HG02623 (cell line): ENCODE results near the gene LDB2.

Experiments
- ATAC-seq: cut with Tn5 transposase; IDR thresholded peaks from one replicate; pipeline ENCODE4 v1.9.1; 2021; ENCODE audit warnings: moderate library complexity; ENCODE audit not compliant: unreplicated experiment

The LDB2 gene

DNA sequence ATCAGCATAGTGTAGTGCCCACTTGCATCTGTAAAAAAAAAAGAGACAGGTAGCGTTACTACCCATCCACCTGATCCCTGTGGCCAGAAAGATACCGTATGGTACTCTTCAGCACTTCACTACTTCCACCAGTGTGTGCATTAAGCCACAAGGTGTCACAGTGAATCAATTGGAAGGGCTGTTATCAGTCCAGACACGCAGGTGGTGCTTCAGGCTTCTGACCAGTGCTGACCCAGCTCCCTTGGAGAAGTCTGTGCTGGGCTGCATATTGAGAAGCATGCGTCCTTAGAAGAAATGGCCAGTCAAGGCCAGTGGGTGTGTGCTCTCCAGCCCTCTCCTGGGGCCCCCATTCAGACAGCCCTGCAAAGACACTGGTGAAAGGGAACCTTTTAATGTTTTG is 10.6 kb downstream of the LDB2 start:
- ATAC-seq: no peak

- no peak for ATAC-seq
These were observed 13.6 kb downstream of the LDB2 start for GRCh38 chr4:16884673-16885460.

DNA sequence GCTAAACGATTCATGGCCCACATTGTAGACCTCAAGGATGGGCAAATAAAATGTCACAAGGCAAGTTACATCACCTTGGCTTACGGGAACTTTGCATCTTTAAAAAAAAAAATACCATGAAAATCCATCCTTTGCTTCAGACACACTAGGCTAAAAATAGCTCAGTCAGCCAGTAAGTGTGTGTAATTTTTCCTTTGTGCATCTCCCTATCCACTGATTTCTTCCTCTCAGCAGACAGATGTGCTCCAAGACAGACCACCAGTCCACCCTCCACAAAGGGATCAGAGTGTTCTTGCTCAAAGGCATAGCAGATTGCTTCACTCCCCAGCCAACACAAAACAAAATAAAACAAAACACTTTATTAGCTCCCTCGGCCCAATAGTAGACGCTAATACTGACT is 14.6 kb downstream of the LDB2 start:
- no peak for ATAC-seq

- ATAC-seq: no peak
These were observed 17.1 kb downstream of the LDB2 start for GRCh38 chr4:16881151-16881884.

GRCh38 chr4:16875487-16875886 is 23.0 kb downstream of the LDB2 start:
- ATAC-seq: no peak

DNA sequence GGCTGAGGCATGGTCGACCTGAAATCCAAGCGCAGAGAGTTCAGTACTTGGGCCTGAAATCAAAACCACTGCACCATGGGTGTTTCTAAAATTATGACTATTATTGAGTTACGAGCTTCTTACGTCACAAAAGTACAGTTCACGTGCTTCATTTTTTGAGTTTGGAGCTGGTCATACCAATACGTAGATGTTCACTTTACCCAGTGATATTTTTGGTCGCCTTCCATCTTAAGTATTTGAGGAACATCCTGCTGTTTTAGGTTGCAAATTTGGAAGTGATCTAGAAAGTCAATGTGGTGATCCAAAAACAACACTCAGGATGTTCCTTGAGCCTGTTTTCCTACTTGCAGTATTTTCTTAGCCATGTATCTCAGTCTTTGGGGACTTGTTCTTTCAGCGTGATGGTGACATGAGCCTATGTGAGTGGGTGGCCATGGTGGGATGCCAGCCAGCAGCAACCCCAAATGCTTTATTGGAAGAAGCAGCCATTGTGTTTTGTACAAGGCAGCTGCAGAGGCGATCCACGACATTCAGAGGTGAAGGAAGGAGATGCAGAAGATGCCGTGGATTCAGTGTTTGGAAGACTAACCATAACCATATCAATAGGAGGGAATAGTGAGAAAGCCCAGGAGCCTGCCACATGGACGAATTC is 28.7 kb downstream of the LDB2 start:
- ATAC-seq: no peak

GRCh38 chr4:16868674-16869073 is 29.8 kb downstream of the LDB2 start:
- no peak for ATAC-seq

- no peak for ATAC-seq
These were observed 30.6 kb downstream of the LDB2 start for GRCh38 chr4:16867827-16868226.

DNA sequence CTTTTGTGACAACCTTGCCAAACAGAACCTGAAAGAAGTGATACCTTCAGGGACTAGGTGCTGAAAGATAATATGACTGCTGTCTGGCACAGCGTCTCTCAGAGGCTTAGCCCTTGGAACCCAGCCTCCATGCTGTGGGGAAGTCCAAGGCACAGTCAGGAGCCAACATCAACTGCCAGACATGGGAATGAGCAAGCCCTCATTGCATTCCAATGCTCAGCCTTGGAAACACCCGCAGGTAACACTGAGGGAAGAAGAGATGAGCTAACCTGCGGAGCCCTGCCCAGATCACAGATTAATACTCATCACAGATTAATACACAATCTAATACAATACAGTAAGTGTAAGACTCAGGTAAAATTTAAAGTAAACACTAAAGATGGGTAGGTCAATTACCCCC is 31.5 kb downstream of the LDB2 start:
- no peak for ATAC-seq

- ATAC-seq: no peak
These were observed 32.6 kb downstream of the LDB2 start for GRCh38 chr4:16865897-16866283.

DNA sequence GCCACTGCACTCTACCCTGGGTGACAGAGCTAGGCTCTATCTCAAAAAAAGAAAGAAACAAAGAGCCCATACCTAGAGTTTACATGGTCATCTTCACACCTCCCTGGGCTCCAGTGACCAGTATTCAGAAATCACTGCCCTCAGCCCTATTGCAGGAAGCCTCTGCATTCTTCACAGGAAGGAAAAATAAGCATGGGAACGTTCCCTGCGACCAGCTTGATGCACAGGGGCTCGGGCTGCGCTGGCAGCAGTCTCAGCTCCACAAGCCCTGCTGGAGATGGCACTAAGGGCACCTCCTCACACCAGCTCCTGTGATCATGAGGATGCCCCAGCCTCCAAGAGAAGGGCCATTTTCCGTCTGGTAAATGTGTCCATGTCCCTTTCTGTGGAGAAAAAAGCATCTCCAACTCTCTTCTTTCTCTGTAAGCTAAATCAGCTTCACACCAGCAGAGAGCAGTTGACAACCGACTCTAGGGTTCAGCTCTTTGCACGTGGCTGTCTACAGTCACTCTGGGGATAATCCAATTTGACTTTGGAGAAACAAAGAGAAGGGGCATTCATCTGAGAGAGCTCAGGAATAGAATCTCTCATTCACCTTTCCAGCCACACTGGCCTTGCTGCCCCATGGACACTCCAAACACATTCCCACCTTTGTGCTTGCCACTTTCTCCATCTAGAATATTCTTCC is 33.1 kb downstream of the LDB2 start:
- ATAC-seq: no peak

- no peak for ATAC-seq
These were observed 34.2 kb downstream of the LDB2 start for GRCh38 chr4:16864199-16864598.

- ATAC-seq: no peak
These were observed 35.7 kb downstream of the LDB2 start for GRCh38 chr4:16862697-16863096.

DNA sequence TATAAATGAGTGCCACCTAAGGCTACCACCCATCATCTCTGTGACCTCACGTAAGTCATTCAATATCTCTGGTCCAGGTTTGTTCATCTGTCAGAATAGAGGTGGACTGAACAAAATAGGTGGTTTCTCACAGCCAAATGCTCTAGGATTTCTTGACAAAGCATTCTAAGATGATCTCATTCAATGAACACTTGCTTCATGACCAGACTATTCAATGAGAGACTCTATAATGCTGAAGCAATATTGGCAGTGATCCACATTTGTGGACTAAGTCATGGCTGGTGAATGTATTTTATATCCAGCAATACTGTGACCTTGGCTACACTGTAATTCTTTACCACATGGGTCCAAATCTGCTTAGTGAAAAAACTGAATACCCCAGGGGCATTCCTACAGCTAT is 37.9 kb downstream of the LDB2 start:
- no peak for ATAC-seq

GRCh38 chr4:16859031-16859430 is 39.4 kb downstream of the LDB2 start:
- ATAC-seq: no peak

GRCh38 chr4:16858275-16858752 is 40.1 kb downstream of the LDB2 start:
- no peak for ATAC-seq

- no peak for ATAC-seq
These were observed 41.0 kb downstream of the LDB2 start for GRCh38 chr4:16857425-16857824.

DNA sequence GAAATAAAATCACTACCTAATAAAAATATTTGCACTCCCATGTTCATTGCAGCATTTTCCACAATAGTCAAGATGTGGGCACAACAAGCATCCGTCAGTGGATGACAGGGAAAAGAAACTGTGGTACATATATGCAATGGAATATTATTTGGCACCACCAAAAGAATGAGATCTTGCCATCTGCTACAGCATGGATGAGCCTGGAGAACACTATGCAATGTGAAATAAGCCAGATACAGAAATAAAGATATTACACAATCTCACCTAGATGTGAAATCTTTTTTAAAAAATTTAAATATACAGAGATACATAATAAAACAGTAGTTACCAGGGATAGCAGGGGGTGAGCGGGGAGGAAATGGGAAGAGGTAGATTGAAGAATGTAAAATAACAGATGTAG is 44.8 kb downstream of the LDB2 start:
- ATAC-seq: no peak

DNA sequence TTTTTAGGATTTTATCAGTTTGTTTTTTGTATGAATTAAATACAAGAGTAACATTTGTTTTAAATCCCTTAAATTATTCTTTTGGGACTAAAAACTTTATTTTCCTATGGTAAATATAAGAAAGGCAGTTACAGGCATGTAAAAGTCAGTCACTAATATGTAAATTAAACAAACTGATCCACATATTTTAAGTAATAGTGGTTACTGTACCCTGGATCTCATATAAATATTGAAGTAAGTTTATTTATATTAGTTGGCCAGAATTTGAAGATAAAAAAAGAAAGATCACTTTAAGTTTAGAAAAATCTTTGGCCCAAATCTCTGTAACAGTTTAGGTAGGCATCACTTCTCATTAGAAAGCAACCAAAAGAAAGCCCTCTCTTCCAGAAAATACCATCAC is 45.8 kb downstream of the LDB2 start:
- no peak for ATAC-seq

- no peak for ATAC-seq
These were observed 46.2 kb downstream of the LDB2 start for GRCh38 chr4:16852228-16852627.

GRCh38 chr4:16846540-16847117 is 51.8 kb downstream of the LDB2 start:
- ATAC-seq: no peak
